Right forelimb (tissue), 1 donor: ENCODE measurements around the gene ACER2.

Experiments used
- DNase-seq: peaks from one replicate; pipeline ENCODE4 v3.0.0-alpha.2; 2018

The ACER2 gene

GRCh38 chr9:19456996-19457692, 48.3 kb downstream of the ACER2 start:
- peak; percentile 81 for DNase-seq

DNA sequence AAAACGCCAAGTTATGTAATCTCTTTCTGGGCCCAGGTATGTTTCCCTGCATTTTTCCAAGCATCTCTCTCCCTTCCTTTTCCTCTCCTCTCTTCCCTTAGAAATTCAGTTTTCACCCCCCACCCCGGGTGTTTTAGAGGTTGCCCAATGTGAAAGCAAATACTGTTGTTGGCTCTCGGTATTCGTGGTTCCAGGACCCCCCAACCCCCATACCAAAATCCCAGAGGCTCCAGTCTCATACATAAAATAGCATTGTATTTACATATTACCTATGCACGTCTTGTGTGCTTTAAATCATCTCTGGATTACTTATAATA, 48.8 kb downstream of the ACER2 start:
- no peak for DNase-seq

- no peak for DNase-seq
Observed at GRCh38 chr9:19460243-19460642, 51.4 kb downstream of the ACER2 start.

GRCh38 chr9:19461135-19461534, 52.3 kb downstream of the ACER2 start:
- no peak for DNase-seq

DNA sequence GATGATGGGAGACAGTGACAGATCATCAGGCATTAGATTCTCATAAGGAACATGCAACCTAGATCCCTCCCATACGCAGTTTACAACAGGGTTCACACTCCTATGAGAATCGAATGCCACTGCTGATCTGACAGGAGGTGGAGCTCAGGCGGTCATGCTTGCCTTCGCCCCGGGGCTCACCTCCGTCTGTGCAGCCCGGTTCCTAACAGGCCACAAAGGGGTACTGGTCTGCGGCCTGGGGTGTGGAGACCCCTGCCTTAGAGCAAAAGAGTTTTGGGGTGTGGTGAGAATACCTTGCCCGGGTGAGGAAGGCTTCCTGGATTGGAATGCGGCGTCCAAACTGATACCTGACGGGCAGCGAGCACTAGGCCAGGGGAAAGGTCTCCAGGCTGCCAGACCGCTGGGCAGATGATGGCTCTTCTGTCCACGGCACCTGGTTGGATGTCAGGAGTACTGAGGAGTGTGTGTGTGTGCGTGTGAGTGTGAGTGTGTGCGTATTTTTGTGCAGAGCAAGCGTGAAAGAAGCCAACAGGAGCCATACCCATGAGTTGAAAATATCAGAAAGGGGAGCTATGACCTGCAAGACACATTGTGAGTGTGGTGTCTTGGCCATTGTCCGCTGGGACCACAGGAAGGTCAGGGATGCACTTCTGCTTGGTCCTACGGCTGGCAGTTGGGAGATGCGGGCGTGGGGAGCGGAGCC, 55.4 kb downstream of the ACER2 start:
- no peak for DNase-seq

- peak; percentile 76 for DNase-seq
Observed at GRCh38 chr9:19464764-19465585, 56.2 kb downstream of the ACER2 start.

- DNase-seq, result no peak
Observed at GRCh38 chr9:19465586-19466279, 56.9 kb downstream of the ACER2 start.

- no peak for DNase-seq
Observed at GRCh38 chr9:19466280-19466639, 57.5 kb downstream of the ACER2 start.

DNA sequence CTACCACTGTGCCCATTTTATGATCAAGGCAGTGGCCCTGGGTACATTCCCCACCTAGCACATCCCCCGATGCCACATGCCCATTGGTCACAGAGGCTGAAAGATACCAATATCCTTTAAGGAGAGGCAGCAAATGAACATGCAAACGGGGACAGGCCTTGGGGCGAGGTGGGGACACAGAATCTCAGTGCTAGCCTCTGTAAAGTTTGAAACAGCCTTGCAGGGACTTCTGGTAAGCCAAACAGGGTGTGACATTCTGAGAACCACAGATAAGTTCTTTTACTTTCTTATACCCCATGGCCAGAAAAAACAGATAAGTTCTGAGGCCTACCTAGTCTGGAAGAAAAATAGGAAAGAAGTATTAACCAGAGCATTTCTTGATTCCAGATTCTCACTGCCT, 60.5 kb downstream of the ACER2 start:
- no peak for DNase-seq

- no peak for DNase-seq
Observed at GRCh38 chr9:19470567-19470966, 61.8 kb downstream of the ACER2 start.

- DNase-seq, result no peak
Observed at GRCh38 chr9:19470981-19471650, 62.3 kb downstream of the ACER2 start.

DNA sequence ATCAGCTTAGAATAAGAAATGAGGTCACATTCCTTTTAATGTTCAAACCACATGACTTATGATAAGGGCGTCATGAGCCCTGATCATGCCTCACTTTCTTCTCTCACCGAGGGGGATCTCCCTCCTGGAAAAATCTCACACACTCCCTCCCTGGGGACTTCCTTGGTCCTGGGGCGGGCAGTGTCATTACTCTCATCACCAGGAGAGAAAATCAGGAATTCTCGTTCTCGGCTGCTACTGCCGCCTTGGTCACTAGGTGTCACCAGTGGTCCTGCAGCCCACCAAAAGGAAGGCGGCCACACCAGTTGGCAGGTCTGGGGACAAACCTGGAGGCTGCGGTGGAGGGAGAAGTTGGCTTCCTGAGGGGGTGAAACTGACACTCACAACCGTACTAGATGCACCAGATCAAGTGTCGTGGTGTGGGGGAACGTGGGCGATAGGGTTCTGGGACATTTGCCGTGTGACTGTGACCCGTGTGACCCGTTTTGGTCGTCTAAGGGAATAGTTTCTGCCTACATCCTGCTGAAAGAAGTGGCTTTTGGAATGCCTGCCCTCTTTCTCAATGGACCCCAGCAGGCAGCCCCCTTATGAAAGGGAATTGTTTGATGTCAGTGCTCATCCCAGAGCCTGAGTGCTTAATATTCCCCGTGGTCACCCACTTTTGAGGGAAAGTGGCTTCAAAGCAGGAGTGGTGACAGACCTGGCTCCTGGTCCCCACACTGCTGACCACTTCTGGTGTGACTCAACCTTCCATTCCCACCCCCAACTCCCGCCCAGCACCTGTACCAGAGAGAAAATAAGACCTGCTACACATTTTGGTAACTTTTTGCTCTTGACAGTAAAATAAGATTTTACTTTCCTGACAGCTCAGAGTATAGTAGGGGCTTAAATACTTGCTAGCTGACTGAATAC, 63.2 kb downstream of the ACER2 start:
- peak; percentile 69 for DNase-seq

GRCh38 chr9:19473605-19474004, 64.8 kb downstream of the ACER2 start:
- no peak for DNase-seq

DNA sequence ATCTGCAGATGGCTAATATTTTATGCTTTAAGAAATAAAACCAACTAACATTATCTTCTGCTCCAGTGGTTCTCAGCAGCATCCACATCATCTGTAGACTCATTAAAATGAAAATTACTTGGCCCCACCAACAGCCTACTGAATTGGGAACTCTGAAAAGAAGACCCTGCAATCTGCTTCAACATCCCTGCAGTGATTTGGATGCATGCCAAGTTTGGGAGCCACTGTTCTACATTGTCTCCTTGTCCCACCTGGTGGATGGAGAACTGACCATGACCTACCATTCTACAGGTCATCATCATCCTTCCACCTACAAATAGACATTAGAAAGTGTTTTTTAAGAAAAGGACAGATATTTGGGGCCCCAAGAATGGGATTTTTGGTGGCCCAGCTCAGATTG, 71.1 kb downstream of the ACER2 start:
- no peak for DNase-seq

- no peak for DNase-seq
Observed at GRCh38 chr9:19480345-19480744, 71.5 kb downstream of the ACER2 start.

DNA sequence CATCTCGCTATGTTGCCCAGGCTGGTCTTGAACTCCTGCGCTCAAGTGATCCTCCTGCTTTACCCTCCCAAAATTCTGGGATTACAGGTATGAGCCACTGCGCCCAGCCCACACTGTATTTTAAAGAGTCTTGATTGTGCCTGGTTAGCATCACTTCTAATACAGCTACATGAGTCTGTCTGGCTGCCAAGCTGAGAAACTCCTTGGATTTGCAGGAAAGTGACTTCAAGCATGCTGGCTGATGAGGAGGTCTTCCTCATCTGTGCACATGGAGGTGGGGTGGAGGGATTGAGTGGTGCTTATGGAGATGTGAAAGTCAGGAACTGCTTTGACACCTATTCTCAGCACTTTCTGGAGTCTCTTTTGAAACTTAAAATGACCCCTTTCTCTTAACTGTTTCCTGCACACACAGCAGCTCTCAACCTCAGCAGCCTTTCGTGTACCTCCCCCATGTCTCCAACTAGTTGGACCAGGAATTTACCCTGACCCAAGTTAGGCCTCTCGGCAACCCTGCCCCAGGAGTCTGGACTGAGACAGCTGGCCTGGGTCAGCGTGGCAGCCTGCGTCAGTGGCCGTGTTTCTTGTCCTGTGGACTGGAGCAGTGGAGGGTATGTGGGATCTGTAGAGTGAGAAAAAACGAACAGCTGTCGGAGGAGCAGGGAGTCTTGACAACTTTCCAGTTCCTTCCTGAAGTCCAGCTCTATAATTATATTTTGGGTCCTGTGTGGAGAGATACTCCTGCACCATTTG, 72.5 kb downstream of the ACER2 start:
- DNase-seq, result no peak

DNA sequence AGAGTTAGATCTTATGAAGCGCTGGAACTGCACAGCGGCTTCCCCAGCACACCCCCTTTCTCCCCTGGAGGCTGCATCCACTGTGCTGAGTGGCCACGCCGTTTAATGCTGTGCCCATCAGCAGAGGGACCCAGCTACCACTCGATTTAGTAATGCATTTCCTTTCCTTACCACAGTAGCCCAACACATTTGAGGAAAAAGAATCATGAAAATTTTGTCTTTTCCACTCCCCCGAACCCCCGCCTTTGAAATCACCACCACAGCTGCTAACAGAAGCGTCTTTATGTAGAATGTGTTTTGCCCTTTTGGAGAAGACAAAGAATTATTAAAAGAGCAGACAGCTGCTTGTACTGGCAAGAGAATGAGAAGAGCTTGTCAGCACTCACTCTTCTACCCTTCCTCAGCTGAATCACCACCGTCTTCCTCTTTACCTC, 73.2 kb downstream of the ACER2 start:
- DNase-seq, result no peak

- DNase-seq, result no peak
Observed at GRCh38 chr9:19484699-19485098, 75.9 kb downstream of the ACER2 start.

GRCh38 chr9:19485193-19485592, 76.4 kb downstream of the ACER2 start:
- DNase-seq, result no peak

GRCh38 chr9:19486803-19487202, 78.0 kb downstream of the ACER2 start:
- DNase-seq, result no peak

DNA sequence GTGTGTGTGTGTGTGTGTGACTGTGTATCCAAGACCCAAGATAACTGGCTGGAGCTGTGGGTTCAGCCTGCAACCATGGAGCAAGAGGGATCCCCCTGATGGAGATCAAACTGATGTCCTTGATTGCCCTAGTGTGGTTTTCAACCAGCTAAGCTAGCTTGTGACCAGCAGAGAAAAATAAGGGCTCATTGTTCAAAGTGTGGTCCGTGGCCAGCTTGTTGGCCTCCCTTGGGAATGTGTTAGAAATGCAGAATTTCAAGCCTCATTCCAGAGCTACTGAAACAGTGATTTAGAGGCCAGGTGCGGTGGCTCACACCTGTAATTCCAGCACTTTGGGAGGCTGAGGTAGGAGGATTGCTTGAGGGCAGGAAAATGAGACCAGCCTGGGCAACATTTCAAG, 79.9 kb downstream of the ACER2 start:
- DNase-seq, result no peak
